A204.1 (cell line): ENCODE data around the gene VASN.
"Not testable (repeated sequence)": the region's sequence is repeated elsewhere in the genome, so short reads cannot be mapped to it uniquely, and the experiment has no call there.

Experiments
- FAIRE-seq: peaks from 2 replicates; lab custom pipeline; 2012; peaks lifted over from hg19 to GRCh38; lab: Jason Lieb, UNC

Gene VASN

GRCh38 chr16:4337540-4338088 is 34.0 kb upstream of the VASN start:
- FAIRE-seq: no peak

GRCh38 chr16:4338125-4338582 is 33.5 kb upstream of the VASN start:
- FAIRE-seq: no peak

- no peak for FAIRE-seq
These were observed 32.8 kb upstream of the VASN start for GRCh38 chr16:4338712-4339299.

- FAIRE-seq: no peak
These were observed 32.2 kb upstream of the VASN start for GRCh38 chr16:4339455-4339854.

GRCh38 chr16:4339909-4340308 is 31.7 kb upstream of the VASN start:
- FAIRE-seq: no peak

DNA sequence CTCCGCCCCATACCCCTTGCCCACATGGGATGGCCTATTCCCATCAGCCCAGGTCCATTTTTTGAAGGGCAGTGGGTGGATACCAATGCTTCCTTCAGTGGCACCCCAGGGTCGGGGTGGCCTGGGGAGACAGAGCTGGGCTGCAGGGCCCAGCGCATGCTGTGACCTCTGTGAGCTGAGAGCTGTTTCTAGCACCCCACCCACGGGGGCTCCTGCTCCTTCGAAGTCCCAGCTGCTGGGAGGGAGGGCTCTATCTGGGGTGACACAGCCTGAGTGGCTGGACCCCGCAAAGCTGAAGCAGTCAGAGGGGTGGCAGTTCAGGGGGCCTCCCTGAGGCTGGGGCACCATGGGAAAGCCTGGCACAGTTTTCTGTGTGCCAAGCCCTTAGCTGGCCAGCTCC is 31.2 kb upstream of the VASN start:
- FAIRE-seq: no peak

DNA sequence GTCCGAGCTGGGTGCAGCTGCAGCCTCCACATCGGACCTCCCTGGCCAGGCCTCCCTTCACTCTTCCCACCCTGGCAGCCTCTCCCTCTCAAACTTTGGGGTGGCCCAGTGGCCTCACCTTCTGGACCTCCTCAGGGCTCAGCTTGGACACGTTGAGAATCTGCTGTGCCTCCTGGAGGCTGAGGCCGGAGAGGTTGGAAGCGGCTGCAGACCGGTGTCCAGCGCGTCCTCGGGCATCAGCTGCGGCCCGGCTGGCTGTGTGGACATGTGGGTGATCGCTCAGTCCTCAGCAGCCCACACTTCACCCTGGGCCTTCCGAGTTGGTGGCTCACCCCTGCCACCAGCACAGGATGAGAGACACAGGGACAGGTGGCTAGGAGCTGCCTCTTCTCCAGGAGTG is 30.4 kb upstream of the VASN start:
- FAIRE-seq: no peak

DNA sequence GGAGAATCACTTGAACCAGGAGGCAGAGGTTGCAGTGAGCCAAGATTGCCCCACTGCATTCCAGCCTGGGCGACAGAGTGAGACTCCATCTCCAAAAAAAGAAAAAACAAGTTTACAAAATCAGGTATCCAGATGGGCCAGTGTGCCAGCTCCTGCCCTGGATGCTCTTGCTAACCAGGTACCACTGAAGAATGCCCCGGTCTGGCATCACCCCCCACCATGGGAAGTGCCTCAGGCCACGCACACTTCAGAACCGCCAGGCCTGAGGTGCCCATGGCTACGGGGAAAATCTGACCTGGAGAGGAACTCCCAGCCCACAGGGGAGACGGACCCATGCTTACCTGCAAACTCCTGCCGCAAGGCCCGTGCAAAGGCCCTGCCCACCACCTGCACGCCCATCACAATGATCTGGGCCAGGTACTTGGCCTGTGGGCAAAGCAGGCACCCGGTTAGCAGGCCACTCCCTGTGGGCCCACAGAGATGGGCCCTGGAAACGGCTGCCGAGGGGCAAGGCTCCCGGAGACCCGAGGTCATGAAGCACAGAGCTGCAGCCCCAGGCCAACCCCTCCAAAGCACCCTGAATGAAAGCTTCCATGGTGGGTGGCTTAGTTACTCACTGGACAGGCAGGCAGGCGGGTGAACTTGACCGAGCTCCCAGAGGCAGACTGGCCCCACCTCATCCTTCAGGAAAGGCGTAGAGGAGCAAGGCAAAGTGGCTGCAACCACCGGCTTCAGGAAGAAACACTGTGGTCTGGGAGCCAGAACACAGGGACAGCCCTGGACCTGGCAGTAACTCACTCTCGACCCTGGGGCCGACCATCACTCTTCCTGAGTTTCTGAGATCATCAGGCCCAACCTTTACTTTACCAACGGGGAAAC is 28.5 kb upstream of the VASN start:
- FAIRE-seq: no peak

- not testable (repeated sequence) for FAIRE-seq
These were observed 27.2 kb upstream of the VASN start for GRCh38 chr16:4344300-4344982.

GRCh38 chr16:4344983-4345835 is 26.4 kb upstream of the VASN start:
- FAIRE-seq: no peak

- no peak for FAIRE-seq
These were observed 25.5 kb upstream of the VASN start for GRCh38 chr16:4345836-4346781.

DNA sequence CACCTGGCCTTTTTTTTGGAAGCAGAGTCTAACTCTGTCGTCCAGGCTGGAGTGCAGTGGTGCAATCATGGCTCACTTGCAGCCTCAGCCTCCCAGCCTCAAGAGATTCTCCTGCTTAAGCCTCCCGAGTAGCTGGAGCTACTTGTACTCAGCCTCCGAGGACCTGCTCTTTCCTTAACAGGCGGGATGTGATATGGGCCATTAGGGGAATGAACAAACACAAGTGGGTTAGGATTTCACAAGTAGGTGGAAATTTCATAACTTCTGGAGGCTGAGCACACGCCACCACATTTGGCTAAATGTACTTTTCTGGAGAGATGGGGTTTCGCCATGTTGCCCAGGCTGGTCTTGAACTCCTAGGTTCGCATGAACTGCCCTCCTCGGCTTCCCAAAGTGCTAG is 24.6 kb upstream of the VASN start:
- no peak for FAIRE-seq

- no peak for FAIRE-seq
These were observed 23.7 kb upstream of the VASN start for GRCh38 chr16:4347765-4348509.

GRCh38 chr16:4349332-4349731 is 22.3 kb upstream of the VASN start:
- FAIRE-seq: no peak

DNA sequence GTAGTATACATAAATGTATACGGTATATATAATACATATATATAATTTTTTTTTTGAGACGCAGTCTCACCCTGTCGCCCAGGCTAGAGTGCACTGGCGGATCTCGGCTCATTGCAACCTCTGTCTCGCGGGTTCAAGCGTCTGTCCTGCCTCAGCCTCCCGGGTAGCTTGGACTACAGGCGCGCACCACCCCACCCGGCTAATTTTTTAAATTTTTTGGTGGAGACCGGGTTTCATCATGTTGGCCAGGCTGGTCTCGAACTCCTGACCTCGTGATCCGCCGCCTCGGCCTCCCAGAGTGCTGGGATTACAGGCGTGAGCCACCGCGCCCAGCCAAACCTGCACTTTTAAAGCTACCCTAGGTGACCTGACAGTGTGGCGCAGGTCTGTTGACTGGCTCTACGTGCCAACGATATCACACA is 21.3 kb upstream of the VASN start:
- FAIRE-seq: no peak

GRCh38 chr16:4350787-4351659 is 20.6 kb upstream of the VASN start, which contains the start of gene PAM16:
TSS of gene PAM16 (minus strand) at chr16:4351321. CDS start at chr16:4351234, 87 bp downstream.
- FAIRE-seq: peak; percentile 6

DNA sequence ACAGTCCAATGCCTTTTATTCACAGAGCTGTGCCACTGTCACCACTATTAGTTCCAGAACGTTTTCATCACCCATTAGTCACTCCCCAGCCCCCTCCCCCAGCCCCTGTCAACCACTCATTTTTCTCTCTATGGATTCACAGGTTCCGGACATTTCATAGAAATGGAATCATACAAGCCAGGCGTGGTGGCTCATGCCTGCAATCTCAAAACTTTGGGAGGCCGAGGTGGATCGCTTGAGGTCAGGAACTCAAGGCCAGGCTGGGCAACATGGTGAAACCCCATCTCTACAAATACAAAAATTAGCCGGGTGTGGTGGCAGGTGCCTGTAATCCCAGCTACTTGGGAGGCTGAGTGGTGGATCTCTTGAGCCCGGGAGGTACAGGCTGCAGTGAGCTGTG is 19.8 kb upstream of the VASN start:
- FAIRE-seq: no peak

- FAIRE-seq: no peak
These were observed 18.8 kb upstream of the VASN start for GRCh38 chr16:4352843-4353242.

- no peak for FAIRE-seq
These were observed 18.0 kb upstream of the VASN start for GRCh38 chr16:4353675-4354074.
